IPS DF 19.7 (cell line): ENCODE measurements around the gene SLCO2B1.

Experiments
- DNase-seq: peaks from one replicate; pipeline ENCODE4 v3.0.0-alpha.2; 2013; ENCODE audit warnings: low read depth, low spot score

SLCO2B1 gene

GRCh38 chr11:75246671-75247350 is 95.9 kb downstream of the SLCO2B1 start:
- no peak for DNase-seq

- no peak for DNase-seq
These were observed 98.0 kb downstream of the SLCO2B1 start for GRCh38 chr11:75248924-75249256.

DNA sequence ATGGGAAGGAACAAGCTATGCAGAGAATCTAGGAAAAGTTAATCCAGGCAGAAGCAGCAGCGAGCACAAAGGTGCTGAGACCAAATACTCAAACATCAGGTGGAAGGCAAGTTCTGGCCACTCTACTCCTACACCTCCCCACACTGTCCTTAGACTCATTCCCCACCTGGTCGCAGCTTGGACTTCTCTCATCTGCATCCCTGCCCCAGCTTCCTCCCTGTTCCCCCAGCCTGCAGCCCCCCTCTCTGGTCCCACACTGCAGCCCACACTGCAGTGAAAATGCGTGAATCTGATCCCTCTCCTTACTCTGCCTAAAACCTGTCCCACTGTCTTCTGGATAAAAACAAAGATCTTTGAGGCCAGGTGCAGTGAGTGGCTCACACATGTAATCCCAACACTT is 98.8 kb downstream of the SLCO2B1 start:
- no peak for DNase-seq

DNA sequence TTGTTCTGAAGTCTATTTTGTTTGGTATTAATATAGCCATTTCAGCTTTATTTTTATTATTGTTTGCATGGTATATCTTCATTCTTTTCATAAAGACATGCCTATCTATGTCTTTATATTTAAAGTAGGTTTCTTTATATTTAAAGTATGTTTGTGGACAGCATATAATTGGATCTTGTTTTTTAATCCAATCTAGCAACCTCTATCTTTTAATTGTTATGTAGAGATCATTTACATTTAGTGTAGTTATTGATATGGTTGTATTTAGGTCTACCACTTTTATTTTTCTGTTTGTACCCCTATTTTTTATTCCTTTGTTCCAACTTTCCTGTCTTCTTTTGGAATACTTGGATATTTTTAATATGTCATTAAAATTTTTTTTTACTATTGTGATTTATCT is 103.4 kb downstream of the SLCO2B1 start:
- no peak for DNase-seq
